GM19351 (cell line): ENCODE data around the gene TUBA4A.
"Not testable (repeated sequence)": the region's sequence is repeated elsewhere in the genome, so short reads cannot be mapped to it uniquely, and the experiment has no call there.

Source experiments
- ATAC-seq: cut with Tn5 transposase; IDR thresholded peaks from one replicate; pipeline ENCODE4 v1.9.1; 2021; ENCODE audit warnings: mild to moderate bottlenecking, moderate library complexity; ENCODE audit not compliant: unreplicated experiment

TUBA4A gene

GRCh38 chr2:219214141-219214540 is 39.6 kb downstream of the TUBA4A start:
- ATAC-seq = no peak

GRCh38 chr2:219213486-219214071 is 40.1 kb downstream of the TUBA4A start:
- no peak for ATAC-seq

GRCh38 chr2:219213026-219213415 is 40.7 kb downstream of the TUBA4A start:
- no peak for ATAC-seq

GRCh38 chr2:219210886-219211362 is 42.8 kb downstream of the TUBA4A start:
- no peak for ATAC-seq

- no peak for ATAC-seq
Measured at GRCh38 chr2:219210196-219210885, 43.4 kb downstream of the TUBA4A start.

GRCh38 chr2:219209236-219210195 is 44.2 kb downstream of the TUBA4A start:
- ATAC-seq = no peak

- ATAC-seq = no peak
Measured at GRCh38 chr2:219207884-219208740, 45.6 kb downstream of the TUBA4A start.

- ATAC-seq = no peak
Measured at GRCh38 chr2:219207134-219207883, 46.4 kb downstream of the TUBA4A start.

GRCh38 chr2:219206328-219207133 is 47.2 kb downstream of the TUBA4A start, which contains the start of gene ZFAND2B:
Gene ZFAND2B, plus strand, starts transcription at chr2:219206782. Its CDS starts 206 bp downstream, at chr2:219206988.
- peak; percentile 98 for ATAC-seq

- ATAC-seq = no peak
Measured at GRCh38 chr2:219205981-219206327, 47.8 kb downstream of the TUBA4A start.

- no peak for ATAC-seq
Measured at GRCh38 chr2:219205165-219205538, 48.6 kb downstream of the TUBA4A start.

- ATAC-seq = no peak
Measured at GRCh38 chr2:219204425-219205164, 49.1 kb downstream of the TUBA4A start.

- ATAC-seq = not testable (repeated sequence)
Measured at GRCh38 chr2:219201331-219201730, 52.4 kb downstream of the TUBA4A start.

GRCh38 chr2:219200502-219201326 is 53.0 kb downstream of the TUBA4A start:
- not testable (repeated sequence) for ATAC-seq
